ENCODE data around the gene IGF2BP3.

GRCh38 chr7:23393636-23394035 is 76.7 kb downstream of the IGF2BP3 start:
- no peak for TF ChIP-seq CTCF (IDR thresholded peaks at IDR 0.05)
- no peak for TF ChIP-seq ZFX (IDR thresholded peaks at IDR 0.05; ENCODE audit: borderline replicate concordance)

Measured in 22Rv1 (cell line).